Right atrium auricular region (tissue), 2 donors: ENCODE results near the gene HOXB13. TPM values are rescaled to one million over a fixed set of nuclear protein-coding genes. Genes with fewer than 3 reads are reported as not detected.

Experiments used
- DNase-seq: peaks from one replicate; pipeline ENCODE4 v3.0.0-alpha.2; 2019; ENCODE audit warnings: low spot score
- H3K27ac ChIP-seq, 2 donors: fragments of 200-600 bp; sonication (generic); 1 replicate in 1 of 2; 2 replicates in 1 of 2; pipeline ENCODE4 v1.5.1; 2016 to 2019
- H3K27me3 ChIP-seq, 2 donors: fragments of 200-600 bp; sonication (generic); one replicate each; pipeline versions ENCODE4 v1.5.1 to v1.6.0; 2017 to 2019
- H3K36me3 ChIP-seq: fragments of 200-600 bp; sonication (generic); one replicate; pipeline ENCODE4 v1.5.1; 2016
- H3K4me1 ChIP-seq, 2 donors: fragments of 200-600 bp; sonication (generic); one replicate each; pipeline versions ENCODE4 v1.5.1 to v1.6.0; 2017 to 2019
- H3K4me3 ChIP-seq, 2 donors: fragments of 200-600 bp; sonication (generic); 1 replicate in 1 of 2; 2 replicates in 1 of 2; pipeline ENCODE4 v1.5.1; 2017 to 2019; ENCODE audit warnings: mild to moderate bottlenecking in 1 of 2, moderate library complexity in 1 of 2
- H3K9me3 ChIP-seq, 2 donors: fragments of 200-600 bp; sonication (generic); one replicate each; pipeline ENCODE4 v1.5.1; 2019
- CTCF ChIP-seq, 2 donors: fragments of 200-600 bp; sonication (generic); IDR thresholded peaks; one replicate each; pipeline ENCODE4 v1.5.1; 2019; ENCODE audit warnings: antibody characterized with exemption in 2 of 2
- total RNA-seq, 2 donors: library from RNA; depleted of rRNA; stranded (reverse); fragments of >200 nt; gene quantifications; one replicate each; pipeline ENCODE4 v1.1.0, GENCODE V29; 2016

HOXB13 gene
- total RNA-seq, 2 donors from 2014 or later = not detected

- TF ChIP-seq CTCF (IDR thresholded peaks at IDR 0.05) = no peak
- peaks cover 0 to 28% of the 10 kb centered on the region in 2 donors for H3K4me1 ChIP-seq
- H3K27ac ChIP-seq = no peak overlapping the region
- peaks cover 49 to 84% of the 10 kb centered on the region in 2 donors for H3K27me3 ChIP-seq
- no peak overlapping the region for H3K4me3 ChIP-seq
- H3K36me3 ChIP-seq = no peaks in the 10 kb centered on the region
- DNase-seq = no peak
- no peaks in the 10 kb centered on the region for H3K9me3 ChIP-seq
Observed at GRCh38 chr17:48730240-48730550, 1.6 kb upstream of the HOXB13 start.

GRCh38 chr17:48729335-48730239 is 1.0 kb upstream of the HOXB13 start:
- Histone ChIP-seq H3K9me3 (no peaks in the 10 kb centered on the region), H3K4me3 (peak overlapping the region in 1 of 2 donors; percentile 30), H3K4me1 (peaks cover 0 to 34% of the 10 kb centered on the region in 2 donors), H3K27me3 (peaks cover 52 to 89% of the 10 kb centered on the region in 2 donors), H3K36me3 (no peaks in the 10 kb centered on the region), H3K27ac (no peak overlapping the region)
- no peak for DNase-seq
- TF ChIP-seq CTCF (IDR thresholded peaks at IDR 0.05) = no peak

- no peak overlapping the region for H3K4me3 ChIP-seq
- peaks cover 61 to 91% of the 10 kb centered on the region in 2 donors for H3K27me3 ChIP-seq
Observed at GRCh38 chr17:48727415-48728175, 955 bp downstream of the HOXB13 start.

GRCh38 chr17:48726916-48727286 is 1.6 kb downstream of the HOXB13 start:
- no peak for TF ChIP-seq CTCF (IDR thresholded peaks at IDR 0.05)
- Histone ChIP-seq H3K4me1 (peaks cover 0 to 40% of the 10 kb centered on the region in 2 donors), H3K27me3 (peaks cover 61 to 91% of the 10 kb centered on the region in 2 donors), H3K36me3 (no peaks in the 10 kb centered on the region), H3K9me3 (no peaks in the 10 kb centered on the region), H3K4me3 (no peak overlapping the region), H3K27ac (no peak overlapping the region)
- no peak for DNase-seq

More at GRCh38 chr17:48727415-48728175, 955 bp downstream of the HOXB13 start:
- Histone ChIP-seq H3K36me3 (no peaks in the 10 kb centered on the region), H3K27ac (no peak overlapping the region), H3K4me1 (peaks cover 0 to 40% of the 10 kb centered on the region in 2 donors), H3K9me3 (no peaks in the 10 kb centered on the region)
- DNase-seq = no peak
- TF ChIP-seq CTCF (IDR thresholded peaks at IDR 0.05) = no peak

- DNase-seq = no peak
- Histone ChIP-seq H3K36me3 (no peaks in the 10 kb centered on the region), H3K4me3 (no peak overlapping the region), H3K4me1 (peaks cover 0 to 40% of the 10 kb centered on the region in 2 donors), H3K27ac (no peak overlapping the region), H3K9me3 (no peaks in the 10 kb centered on the region), H3K27me3 (peaks cover 61 to 91% of the 10 kb centered on the region in 2 donors)
- TF ChIP-seq CTCF (IDR thresholded peaks at IDR 0.05) = no peak
Observed at GRCh38 chr17:48726114-48726915, 2.2 kb downstream of the HOXB13 start.
